ENCODE measurements around the gene ITGA7. TPM values are rescaled to one million over a fixed set of nuclear protein-coding genes. Genes with fewer than 3 reads are reported as not detected.

Gene ITGA7
- total RNA-seq, 2 donors from 2014 or later: 285 to 317 TPM

GRCh38 chr12:55716582-55716957 lies 8.9 kb upstream of the ITGA7 start:
- peaks cover 68 to 84% of the 10 kb centered on the region in 2 donors for H3K4me1 ChIP-seq (ENCODE audit: control insufficient read depth in 1 of 2, low read depth in 2 of 2)
- ATAC-seq (ENCODE audit: insufficient number of reproducible peaks, low FRiP score, low read depth) (no peak), DNase-seq (ENCODE audit: low spot score) (no peak)
- no peaks in the 10 kb centered on the region for H3K27me3 ChIP-seq (replicated peaks; ENCODE audit: insufficient read depth)
- H3K9me3 ChIP-seq: no peaks in the 10 kb centered on the region
- TF ChIP-seq CTCF (IDR thresholded peaks at IDR 0.05): no peak
- no peaks in the 10 kb centered on the region for H3K36me3 ChIP-seq
- peak overlapping the region; percentile 92 to 95 for H3K27ac ChIP-seq
- peak overlapping the region; percentile 78 for H3K4me3 ChIP-seq

- ATAC-seq (ENCODE audit: insufficient number of reproducible peaks, low FRiP score, low read depth): peak; percentile 48
- H3K27ac ChIP-seq: peak within 1 kb of the TSS; percentile 92 to 95
- no peaks in the 10 kb centered on the region for H3K9me3 ChIP-seq
- peaks cover 67 to 85% of the 10 kb centered on the region in 2 donors for H3K4me1 ChIP-seq (ENCODE audit: control insufficient read depth in 1 of 2, low read depth in 2 of 2)
- DNase-seq (ENCODE audit: low spot score): peak; percentile 75
- no peaks in the 10 kb centered on the region for H3K27me3 ChIP-seq (replicated peaks; ENCODE audit: insufficient read depth)
- TF ChIP-seq CTCF (IDR thresholded peaks at IDR 0.05): no peak
- peak within 1 kb of the TSS; percentile 78 for H3K4me3 ChIP-seq
- no peaks in the 10 kb centered on the region for H3K36me3 ChIP-seq
Measured at GRCh38 chr12:55715833-55716581, 8.3 kb upstream of the ITGA7 start, which contains the start of gene BLOC1S1. Gene BLOC1S1 (plus strand): TSS chr12:55716046. CDS start chr12:55716052, 6 bp downstream.

GRCh38 chr12:55715169-55715764 lies 7.6 kb upstream of the ITGA7 start:
- H3K4me3 ChIP-seq: peak overlapping the region; percentile 78
- TF ChIP-seq CTCF (IDR thresholded peaks at IDR 0.05): no peak
- DNase-seq (ENCODE audit: low spot score): no peak
- H3K36me3 ChIP-seq: no peaks in the 10 kb centered on the region
- H3K4me1 ChIP-seq (ENCODE audit: control insufficient read depth in 1 of 2, low read depth in 2 of 2): peaks cover 69 to 85% of the 10 kb centered on the region in 2 donors
- H3K27ac ChIP-seq: peak overlapping the region; percentile 92 to 95
- H3K9me3 ChIP-seq: no peaks in the 10 kb centered on the region
- H3K27me3 ChIP-seq (replicated peaks; ENCODE audit: insufficient read depth): no peaks in the 10 kb centered on the region
- no peak for ATAC-seq (ENCODE audit: insufficient number of reproducible peaks, low FRiP score, low read depth)

- H3K27me3 ChIP-seq (replicated peaks; ENCODE audit: insufficient read depth): no peaks in the 10 kb centered on the region
- no peaks in the 10 kb centered on the region for H3K9me3 ChIP-seq
- no peak for TF ChIP-seq CTCF (IDR thresholded peaks at IDR 0.05)
- DNase-seq (ENCODE audit: low spot score): no peak
- ATAC-seq (ENCODE audit: insufficient number of reproducible peaks, low FRiP score, low read depth): no peak
- no peaks in the 10 kb centered on the region for H3K36me3 ChIP-seq
- H3K4me1 ChIP-seq (ENCODE audit: control insufficient read depth in 1 of 2, low read depth in 2 of 2): peaks cover 63 to 86% of the 10 kb centered on the region in 2 donors
- peak overlapping the region; percentile 90 to 92 for H3K27ac ChIP-seq
- H3K4me3 ChIP-seq: no peak overlapping the region
Measured at GRCh38 chr12:55713721-55714120, 6.0 kb upstream of the ITGA7 start.

- H3K36me3 ChIP-seq: no peaks in the 10 kb centered on the region
- H3K9me3 ChIP-seq: no peaks in the 10 kb centered on the region
- H3K27ac ChIP-seq: peak overlapping the region; percentile 90 to 92
- no peak for DNase-seq (ENCODE audit: low spot score)
- ATAC-seq (ENCODE audit: insufficient number of reproducible peaks, low FRiP score, low read depth): no peak
- H3K4me3 ChIP-seq: peak overlapping the region; percentile 53
- no peaks in the 10 kb centered on the region for H3K27me3 ChIP-seq (replicated peaks; ENCODE audit: insufficient read depth)
- H3K4me1 ChIP-seq (ENCODE audit: control insufficient read depth in 1 of 2, low read depth in 2 of 2): peaks cover 59 to 85% of the 10 kb centered on the region in 2 donors
- no peak for TF ChIP-seq CTCF (IDR thresholded peaks at IDR 0.05)
Measured at GRCh38 chr12:55712700-55713415, 5.2 kb upstream of the ITGA7 start.

Data from thoracic aorta (tissue), 2 donors.